ENCODE data around the gene NUP153.

The NUP153 gene

GRCh38 chr6:17665132-17665531, 41.6 kb downstream of the NUP153 start:
- TF ChIP-seq CTCF (IDR thresholded peaks at IDR 0.05; ENCODE audit: borderline replicate concordance, control extremely low read depth, extremely low read depth, insufficient read depth, missing control alignments), result no peak
- in situ Hi-C loops (cut with MboI; ENCODE audit: low sequenced_read_pairs, unreplicated experiment), result no loop called here
- no peak for DNase-seq (ENCODE audit: low spot score)

DNA sequence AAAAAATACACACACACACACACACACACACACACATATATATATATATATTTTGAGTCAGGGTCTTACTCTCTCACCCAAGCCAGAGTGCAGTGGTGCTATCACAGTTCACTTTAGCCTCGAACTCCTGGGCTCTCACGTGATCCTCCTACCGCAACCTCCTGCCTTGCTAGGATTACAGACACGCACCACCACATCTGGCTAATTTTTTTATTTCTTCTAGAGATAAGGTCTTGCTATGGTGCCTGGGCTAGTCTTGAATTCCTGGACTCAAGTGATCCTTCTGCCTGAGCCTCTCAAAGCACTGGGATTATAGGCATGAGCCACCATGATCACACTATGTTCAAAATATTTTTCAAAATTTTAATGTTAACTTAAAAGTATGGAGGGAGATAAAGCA, 43.5 kb downstream of the NUP153 start:
- DNase-seq (ENCODE audit: low spot score), result no peak
- in situ Hi-C loops (cut with MboI; ENCODE audit: low sequenced_read_pairs, unreplicated experiment), result no loop called here
- TF ChIP-seq CTCF (IDR thresholded peaks at IDR 0.05; ENCODE audit: borderline replicate concordance, control extremely low read depth, extremely low read depth, insufficient read depth, missing control alignments), result no peak

DNA sequence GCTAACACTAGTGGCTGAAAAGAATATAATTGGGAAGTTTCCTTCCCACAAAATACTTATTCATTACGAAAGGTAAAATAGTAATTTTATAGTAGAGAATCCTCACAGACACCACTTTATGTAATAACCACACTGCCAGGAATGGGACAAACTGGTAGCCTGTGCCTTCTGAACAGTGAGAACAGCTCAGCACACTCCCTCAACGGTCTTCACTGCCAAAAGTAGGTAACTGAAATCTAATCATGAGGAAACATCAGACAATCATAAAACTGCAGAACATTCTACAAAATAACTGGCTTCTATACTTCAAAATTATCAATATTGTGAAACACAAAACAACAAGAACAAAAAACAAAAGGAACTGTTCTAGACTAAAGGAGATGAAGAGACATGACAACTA, 44.1 kb downstream of the NUP153 start:
- no peak for TF ChIP-seq CTCF (IDR thresholded peaks at IDR 0.05; ENCODE audit: borderline replicate concordance, control extremely low read depth, extremely low read depth, insufficient read depth, missing control alignments)
- no peak for DNase-seq (ENCODE audit: low spot score)
- in situ Hi-C loops (cut with MboI; ENCODE audit: low sequenced_read_pairs, unreplicated experiment), result no loop called here

DNA sequence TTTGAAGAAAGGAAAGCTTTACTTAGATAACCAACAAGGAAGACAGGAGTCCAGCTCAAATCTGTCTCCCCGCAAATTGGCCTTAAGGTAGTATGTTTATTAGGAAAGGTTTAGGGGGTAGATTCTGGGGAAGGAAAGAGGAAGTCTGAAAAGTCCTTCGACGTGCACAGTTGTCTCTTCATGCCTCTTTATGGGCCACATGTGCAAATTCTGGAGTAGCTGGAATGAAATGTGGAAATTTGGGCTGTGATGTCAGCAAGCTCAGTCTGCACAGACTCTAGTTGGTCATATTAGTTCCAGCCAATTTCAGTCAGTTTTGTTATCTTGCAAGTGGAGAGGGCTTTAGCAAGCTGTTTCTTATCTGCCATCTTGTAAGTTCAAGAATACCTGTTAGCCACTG, 50.1 kb downstream of the NUP153 start:
- in situ Hi-C loops (cut with MboI; ENCODE audit: low sequenced_read_pairs, unreplicated experiment), result no loop called here
- no peak for TF ChIP-seq CTCF (IDR thresholded peaks at IDR 0.05; ENCODE audit: borderline replicate concordance, control extremely low read depth, extremely low read depth, insufficient read depth, missing control alignments)
- DNase-seq (ENCODE audit: low spot score), result no peak

DNA sequence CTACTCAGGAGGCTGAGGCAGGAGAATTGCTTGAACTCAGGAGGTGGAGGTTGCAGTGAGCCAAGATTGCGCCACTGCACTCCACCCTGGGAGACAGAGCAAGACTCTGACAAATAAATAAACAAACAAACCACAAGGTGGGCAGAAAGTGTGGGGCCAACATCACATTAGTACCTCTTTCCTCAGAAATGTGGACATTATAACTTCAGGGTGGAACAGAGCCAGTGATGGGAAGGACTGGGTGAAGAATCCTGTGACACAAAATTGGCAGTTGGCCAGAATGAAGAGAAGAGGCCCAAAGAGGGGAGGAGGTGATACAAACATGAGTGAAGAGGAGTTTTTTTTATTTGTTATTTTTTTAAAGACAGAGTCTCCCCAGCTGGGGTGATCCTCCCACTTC, 50.6 kb downstream of the NUP153 start:
- no peak for DNase-seq (ENCODE audit: low spot score)
- TF ChIP-seq CTCF (IDR thresholded peaks at IDR 0.05; ENCODE audit: borderline replicate concordance, control extremely low read depth, extremely low read depth, insufficient read depth, missing control alignments), result no peak
- in situ Hi-C loops (cut with MboI; ENCODE audit: low sequenced_read_pairs, unreplicated experiment), result no loop called here

DNA sequence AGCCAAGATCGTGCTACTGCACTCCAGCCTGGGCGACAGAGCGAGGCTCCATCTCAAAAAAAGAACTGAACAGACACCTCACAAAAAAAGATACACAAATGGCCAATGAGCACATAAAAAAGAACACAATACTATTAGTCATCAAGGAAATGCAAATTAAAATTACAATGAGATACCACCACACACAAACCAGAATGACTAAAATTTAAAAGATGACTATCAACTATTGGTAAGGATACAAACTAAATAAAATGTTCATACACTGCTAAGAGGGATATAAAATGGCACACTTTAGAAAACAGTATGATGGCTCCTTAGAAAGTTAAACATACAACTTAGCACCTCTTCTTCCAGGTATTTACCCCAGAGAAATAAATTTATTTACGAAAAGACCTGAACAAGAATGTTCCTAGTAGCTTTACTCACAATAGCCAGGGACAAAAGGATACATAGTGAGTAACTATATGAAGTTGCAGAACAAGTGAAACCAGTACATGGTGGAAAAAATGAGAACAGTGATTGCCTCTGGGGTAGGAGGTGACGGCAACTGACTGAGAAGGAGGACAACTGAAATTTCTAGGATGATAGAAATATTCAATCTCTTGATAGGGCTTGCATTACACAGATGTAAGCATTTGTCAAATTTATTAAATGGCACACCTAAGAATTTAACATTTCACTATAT, 53.4 kb downstream of the NUP153 start:
- in situ Hi-C loops (cut with MboI; ENCODE audit: low sequenced_read_pairs, unreplicated experiment), result no loop called here
- no peak for DNase-seq (ENCODE audit: low spot score)
- no peak for TF ChIP-seq CTCF (IDR thresholded peaks at IDR 0.05; ENCODE audit: borderline replicate concordance, control extremely low read depth, extremely low read depth, insufficient read depth, missing control alignments)
